BJ (cell line): ENCODE data around the gene FUCA2. TPM values are rescaled to one million over a fixed set of nuclear protein-coding genes. Genes with fewer than 3 reads are reported as not detected.

Source experiments
- CTCF ChIA-PET: fragments of 350-600 bp; formaldehyde crosslinking; extraction: SDS; loops from one replicate; lab custom pipeline; 2021; ENCODE audit warnings: antibody characterized with exemption, inconsistent platforms; lab: Yijun Ruan, JAX
- POLR2A ChIA-PET: fragments of 300-600 bp; sonication (Branson Sonifier 250); formaldehyde crosslinking; extraction: SDS; loops from one replicate; lab custom pipeline; 2021; ENCODE audit warnings: antibody characterized with exemption; lab: Charles Lee
- DNase-seq: peaks from one replicate; pipeline ENCODE4 v3.0.0-alpha.2; 2011; ENCODE audit warnings: low read depth
- H3K27me3 ChIP-seq: 2 replicates; pipeline ENCODE4 v1.6.0; 2011; ENCODE audit warnings: low read length; ENCODE audit not compliant: control insufficient read depth, insufficient read depth
- H3K36me3 ChIP-seq: 2 replicates; pipeline ENCODE4 v1.5.1; 2011; ENCODE audit warnings: low read length; ENCODE audit not compliant: control insufficient read depth, insufficient read depth
- H3K4me3 ChIP-seq: 2 replicates; pipeline ENCODE4 v1.5.1; 2011; ENCODE audit warnings: low read depth, mild to moderate bottlenecking, control low read depth, low read length
- polyA plus RNA-seq: library from polyadenylated mRNA; depleted of rRNA; stranded (reverse); fragments of >200 nt; gene quantifications from 2 replicates; pipeline ENCODE4 v1.2.3, GENCODE V29; 2011
- TF ChIP-seq, protein P1 (sequence below): IDR thresholded peaks from 2 replicates; pipeline ENCODE4 v1.5.1; 2011; ENCODE audit warnings: low read depth, mild to moderate bottlenecking, control low read depth, inconsistent platforms, low read length, moderate library complexity; ENCODE audit not compliant: insufficient read depth

Gene FUCA2
- polyA plus RNA-seq, 1 experiment: 37.1 TPM

DNA sequence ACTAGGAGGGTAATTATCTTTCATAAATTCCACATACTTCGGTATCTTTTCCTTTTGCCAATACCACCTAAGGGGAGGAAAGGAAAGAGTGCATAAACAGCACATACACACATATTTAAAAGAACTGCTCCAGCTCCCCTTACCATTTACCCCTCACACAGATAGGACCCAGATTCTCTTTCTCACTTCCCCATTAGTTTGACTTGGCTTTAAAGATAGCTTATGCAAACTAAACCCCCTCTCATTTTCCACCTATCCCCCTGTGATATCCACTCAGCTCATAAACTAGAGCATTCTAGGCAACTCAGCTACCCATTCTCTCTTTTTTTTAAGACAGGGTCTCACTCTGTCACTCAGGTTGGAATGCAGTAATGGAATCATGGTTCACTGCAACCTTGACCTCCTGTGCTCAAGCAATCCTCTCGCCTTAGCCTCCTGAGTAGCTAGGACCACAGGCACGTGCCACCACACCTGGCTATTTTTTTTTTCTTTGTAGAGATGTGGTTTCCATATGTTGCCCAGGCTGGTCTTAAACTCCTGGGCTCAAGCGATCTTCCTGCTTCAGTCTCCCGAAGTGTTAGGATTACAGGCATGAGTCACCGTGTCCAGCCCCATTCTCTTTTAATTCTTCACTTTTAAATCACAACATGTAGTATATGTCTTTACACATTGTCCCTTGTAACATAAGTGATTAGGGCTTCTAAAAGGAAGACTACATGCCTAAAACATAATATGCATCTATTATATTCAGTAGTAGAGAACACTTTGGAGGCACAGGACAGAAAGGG lies 4.0 kb downstream of the FUCA2 start:
- CTCF ChIA-PET: interaction anchor here (0.6 kb wide), 1 partner anchor 59 kb away, joined by 3 read pairs; no protein-coding TSS in a partner anchor
- POLR2A ChIA-PET: no interaction called here
- peaks cover 5% of the 10 kb centered on the region for H3K36me3 ChIP-seq
- TF ChIP-seq, protein P1, sequence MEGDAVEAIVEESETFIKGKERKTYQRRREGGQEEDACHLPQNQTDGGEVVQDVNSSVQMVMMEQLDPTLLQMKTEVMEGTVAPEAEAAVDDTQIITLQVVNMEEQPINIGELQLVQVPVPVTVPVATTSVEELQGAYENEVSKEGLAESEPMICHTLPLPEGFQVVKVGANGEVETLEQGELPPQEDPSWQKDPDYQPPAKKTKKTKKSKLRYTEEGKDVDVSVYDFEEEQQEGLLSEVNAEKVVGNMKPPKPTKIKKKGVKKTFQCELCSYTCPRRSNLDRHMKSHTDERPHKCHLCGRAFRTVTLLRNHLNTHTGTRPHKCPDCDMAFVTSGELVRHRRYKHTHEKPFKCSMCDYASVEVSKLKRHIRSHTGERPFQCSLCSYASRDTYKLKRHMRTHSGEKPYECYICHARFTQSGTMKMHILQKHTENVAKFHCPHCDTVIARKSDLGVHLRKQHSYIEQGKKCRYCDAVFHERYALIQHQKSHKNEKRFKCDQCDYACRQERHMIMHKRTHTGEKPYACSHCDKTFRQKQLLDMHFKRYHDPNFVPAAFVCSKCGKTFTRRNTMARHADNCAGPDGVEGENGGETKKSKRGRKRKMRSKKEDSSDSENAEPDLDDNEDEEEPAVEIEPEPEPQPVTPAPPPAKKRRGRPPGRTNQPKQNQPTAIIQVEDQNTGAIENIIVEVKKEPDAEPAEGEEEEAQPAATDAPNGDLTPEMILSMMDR: no peak
- DNase-seq: no peak
- no peaks in the 10 kb centered on the region for H3K27me3 ChIP-seq
- H3K4me3 ChIP-seq: no peak overlapping the region

DNA sequence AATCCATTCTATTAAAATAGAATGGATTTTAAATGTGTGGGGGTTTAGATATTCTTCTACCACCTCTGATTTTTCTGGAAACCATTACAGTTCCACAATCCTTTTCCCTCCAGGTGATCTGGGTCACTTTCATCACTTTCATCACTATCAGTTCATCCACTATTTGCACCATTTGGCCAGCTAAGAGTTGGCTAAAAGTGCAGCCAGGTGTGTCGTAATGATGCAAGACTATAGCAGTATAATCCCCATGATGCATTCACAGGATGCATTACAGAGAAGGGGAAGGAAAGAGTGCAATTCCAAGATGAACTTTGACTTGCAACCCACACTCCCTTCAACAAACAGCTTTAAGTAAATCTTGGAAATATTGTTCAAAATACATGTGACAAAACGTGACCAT lies 4.9 kb downstream of the FUCA2 start:
- Histone ChIP-seq H3K36me3 (peaks cover 5% of the 10 kb centered on the region), H3K27me3 (no peaks in the 10 kb centered on the region), H3K4me3 (no peak overlapping the region)
- ChIA-PET CTCF (no interaction called here), POLR2A (no interaction called here)
- TF ChIP-seq, protein P1: no peak
- DNase-seq: no peak

DNA sequence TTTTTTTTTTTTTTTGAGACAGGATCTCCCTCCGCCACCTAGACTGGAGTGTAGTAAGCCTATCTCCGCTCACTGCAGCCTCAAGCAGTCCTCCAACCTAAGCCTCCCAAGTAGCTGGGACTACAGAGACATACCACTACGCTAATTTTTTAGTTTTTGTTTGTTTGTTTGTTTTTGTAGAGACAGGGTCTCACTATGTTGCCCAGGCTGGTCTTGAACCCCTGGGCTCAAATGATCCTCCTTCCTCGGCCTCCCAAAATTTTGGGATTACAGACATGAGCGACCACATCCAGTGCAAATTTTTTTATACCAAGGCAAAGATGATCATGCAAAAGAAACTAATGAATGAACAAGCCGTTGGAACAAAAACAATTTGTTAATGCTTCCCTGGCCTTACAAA lies 5.3 kb downstream of the FUCA2 start:
- H3K4me3 ChIP-seq: no peak overlapping the region
- POLR2A ChIA-PET: no interaction called here
- peaks cover 5% of the 10 kb centered on the region for H3K36me3 ChIP-seq
- H3K27me3 ChIP-seq: no peaks in the 10 kb centered on the region
- CTCF ChIA-PET: interaction anchor here (0.7 kb wide), 1 partner anchor 507 kb away, joined by 4 read pairs; no protein-coding TSS in a partner anchor
- DNase-seq: no peak
- TF ChIP-seq, protein P1: no peak

DNA sequence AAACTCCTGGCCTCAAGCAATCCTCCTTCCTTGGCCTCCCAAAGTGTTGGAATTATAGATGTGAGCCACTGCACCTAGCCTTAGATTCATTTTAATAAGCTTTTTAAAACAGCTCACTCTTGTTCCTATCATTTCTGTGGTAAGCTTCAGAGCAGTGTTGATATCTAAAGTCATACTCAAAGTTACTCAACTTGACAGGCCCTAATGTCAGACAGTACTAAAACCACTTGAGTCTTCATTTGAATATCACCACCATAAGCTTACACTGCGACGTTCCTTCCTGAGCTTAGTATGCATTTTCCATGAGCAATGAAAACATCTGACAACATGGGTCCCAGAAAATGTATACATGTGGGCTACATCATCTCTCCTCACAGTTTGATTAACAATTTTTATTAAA lies 6.0 kb downstream of the FUCA2 start:
- TF ChIP-seq, protein P1: no peak
- POLR2A ChIA-PET: no interaction called here
- CTCF ChIA-PET: interaction anchor here (0.7 kb wide), 1 partner anchor 507 kb away, joined by 4 read pairs; no protein-coding TSS in a partner anchor
- no peak overlapping the region for H3K4me3 ChIP-seq
- no peak for DNase-seq
- H3K27me3 ChIP-seq: no peaks in the 10 kb centered on the region
- H3K36me3 ChIP-seq: peaks cover 5% of the 10 kb centered on the region

DNA sequence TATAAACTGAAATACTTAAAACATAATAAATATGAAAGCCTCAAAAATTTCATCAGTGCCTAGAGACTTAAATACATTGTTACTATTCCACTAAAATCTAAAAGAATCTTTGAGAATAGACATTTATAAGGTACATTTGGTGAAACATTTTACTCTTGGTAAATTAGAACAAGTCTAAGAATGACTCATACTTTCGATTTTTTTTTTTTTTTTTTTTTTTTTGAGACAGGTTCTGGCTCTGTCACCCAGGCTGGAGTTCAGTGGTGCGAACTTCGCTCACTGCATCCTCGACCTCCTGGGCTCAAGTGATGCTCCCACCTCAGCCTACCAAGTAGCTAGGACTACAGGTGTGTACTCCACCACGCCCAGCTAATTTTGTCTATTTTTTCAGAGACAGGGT lies 6.4 kb downstream of the FUCA2 start:
- CTCF ChIA-PET: no interaction called here
- H3K36me3 ChIP-seq: peaks cover 5% of the 10 kb centered on the region
- no peak overlapping the region for H3K4me3 ChIP-seq
- POLR2A ChIA-PET: no interaction called here
- no peak for DNase-seq
- H3K27me3 ChIP-seq: no peaks in the 10 kb centered on the region
- TF ChIP-seq, protein P1: no peak
